GM20000 (cell line): ENCODE results near the gene KRT81.

Experiments
- DNase-seq: peaks from one replicate; pipeline ENCODE4 v3.0.0; 2012; ENCODE audit warnings: low spot score
- CTCF ChIP-seq: IDR thresholded peaks from 2 replicates; pipeline ENCODE4 v1.5.1; 2012; ENCODE audit warnings: mild to moderate bottlenecking, control low read depth; ENCODE audit errors: extremely low read depth, missing control alignments

Gene KRT81

GRCh38 chr12:52268212-52268611 lies 23.1 kb downstream of the KRT81 start:
- DNase-seq = no peak
- no peak for TF ChIP-seq CTCF

- no peak for DNase-seq
- no peak for TF ChIP-seq CTCF
These were observed 23.6 kb downstream of the KRT81 start for GRCh38 chr12:52267699-52268098.

- DNase-seq = no peak
- TF ChIP-seq CTCF = no peak
These were observed 24.1 kb downstream of the KRT81 start for GRCh38 chr12:52267266-52267665.

GRCh38 chr12:52266514-52266913 lies 24.8 kb downstream of the KRT81 start:
- no peak for DNase-seq
- TF ChIP-seq CTCF = no peak

GRCh38 chr12:52264435-52264825 lies 26.9 kb downstream of the KRT81 start:
- TF ChIP-seq CTCF = no peak
- no peak for DNase-seq

- DNase-seq = no peak
These were observed 27.4 kb downstream of the KRT81 start for GRCh38 chr12:52263761-52264434.

GRCh38 chr12:52262286-52262685 lies 29.0 kb downstream of the KRT81 start:
- no peak for TF ChIP-seq CTCF
- DNase-seq = no peak

More at GRCh38 chr12:52263761-52264434, 27.4 kb downstream of the KRT81 start:
- TF ChIP-seq CTCF = no peak
